COLO829 (cell line): ENCODE measurements around the gene DAB2.
A peak's percentile ranks its signal among the peaks of the same experiment; 100 is the strongest.
"Not testable (repeated sequence)": the region's sequence is repeated elsewhere in the genome, so short reads cannot be mapped to it uniquely, and the experiment has no call there.

Experiments
- DNase-seq: peaks from one replicate; pipeline ENCODE4 v3.0.0; 2012; ENCODE audit warnings: low spot score

DAB2 gene

GRCh38 chr5:39340506-39340905 lies 84.3 kb downstream of the DAB2 start:
- no peak for DNase-seq

DNA sequence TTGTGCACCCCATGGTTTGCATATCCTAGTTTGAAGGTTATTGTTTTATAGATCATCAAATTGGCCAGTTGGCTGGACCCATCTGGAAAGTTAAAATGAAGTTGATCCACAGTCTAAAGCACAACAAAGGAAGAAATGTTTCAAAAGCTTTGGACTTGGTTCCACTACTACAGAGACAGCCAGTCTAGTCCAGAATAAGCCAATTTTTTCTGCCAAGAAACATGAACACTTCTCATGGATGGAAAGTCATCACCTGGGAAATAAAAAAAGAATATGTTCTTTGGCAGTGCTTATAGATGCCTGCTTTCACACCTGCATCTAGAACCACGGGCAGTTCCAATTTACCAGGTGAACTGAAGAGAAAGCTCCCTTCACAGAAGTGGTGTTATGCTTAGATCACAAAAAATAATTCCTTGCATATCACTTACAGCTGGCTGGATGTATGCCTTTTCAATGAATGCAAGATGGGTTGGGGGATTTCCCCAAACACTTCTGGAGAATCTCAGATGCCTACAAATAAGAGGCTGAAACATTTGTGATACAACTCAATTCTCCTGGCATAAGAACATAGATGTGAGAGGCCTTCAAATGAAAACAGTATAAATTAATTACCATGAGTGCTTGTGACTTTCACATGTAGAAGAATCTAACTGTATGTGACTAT lies 87.4 kb downstream of the DAB2 start:
- no peak for DNase-seq

GRCh38 chr5:39334296-39334695 lies 90.5 kb downstream of the DAB2 start:
- DNase-seq = not testable (repeated sequence)

DNA sequence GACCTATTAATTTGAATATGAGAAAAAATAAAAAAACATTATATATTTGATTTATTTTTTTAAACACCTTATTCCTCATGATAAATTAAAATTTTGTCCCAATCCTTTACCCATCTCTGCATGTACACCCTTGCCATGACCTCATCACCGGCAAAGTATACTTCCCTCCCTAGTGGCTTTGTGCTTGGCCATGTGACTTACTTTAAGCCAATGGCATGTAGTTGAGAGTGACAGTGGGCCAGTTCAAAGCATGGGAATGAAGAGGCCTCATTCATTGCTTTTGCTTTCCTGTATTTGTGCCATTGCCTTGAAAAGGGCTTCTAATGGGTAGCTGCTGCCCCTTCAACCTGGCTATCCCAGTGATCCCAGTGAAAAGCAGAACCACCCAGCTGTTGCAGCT lies 91.7 kb downstream of the DAB2 start:
- DNase-seq = no peak

DNA sequence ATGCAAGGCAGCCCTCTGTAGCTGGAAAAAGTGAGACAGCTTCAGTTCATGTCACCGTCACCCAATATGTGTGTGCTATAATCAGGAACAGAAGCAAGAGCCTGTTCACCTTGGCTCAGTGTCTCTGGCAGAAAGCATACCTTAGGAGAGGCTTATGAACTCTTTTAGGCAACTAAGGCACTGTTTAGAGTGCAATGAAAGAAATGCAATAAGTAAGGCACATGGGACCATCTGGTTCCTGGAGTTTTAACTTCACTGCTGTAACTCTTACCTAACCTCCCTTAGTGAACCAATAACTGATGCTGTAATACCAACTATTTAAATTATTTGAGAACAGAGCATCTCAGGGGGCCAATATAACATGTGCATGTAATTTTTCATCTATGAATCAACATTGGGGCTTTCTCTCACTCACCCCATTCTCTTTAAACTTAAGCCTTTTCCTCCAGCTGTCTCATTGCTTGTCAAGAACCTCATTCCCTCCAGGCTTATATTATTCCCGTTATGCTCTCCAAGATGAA lies 92.9 kb downstream of the DAB2 start:
- no peak for DNase-seq

- no peak for DNase-seq
Observed at GRCh38 chr5:39328731-39329130, 96.0 kb downstream of the DAB2 start.

GRCh38 chr5:39323542-39323941 lies 101.2 kb downstream of the DAB2 start:
- peak; percentile 8 for DNase-seq
